ENCODE measurements around the gene C1orf122. TPM values are rescaled to one million over a fixed set of nuclear protein-coding genes. Genes with fewer than 3 reads are reported as not detected.

C1orf122 gene
- total and polyA plus RNA-seq, 4 donors = 4.5 to 45.1 (median 18.2) TPM

GRCh38 chr1:37821481-37821880 lies 13.9 kb downstream of the C1orf122 start:
- Histone ChIP-seq H3K4me1 (ENCODE audit: control insufficient read depth in 4 of 4, insufficient read depth in 4 of 4, low read length in 3 of 4) (peaks cover 0 to 9% (median 6%) of the 10 kb centered on the region in 4 donors), H3K4me3 (ENCODE audit: low read depth in 1 of 3, low read length in 3 of 3) (no peak overlapping the region), H3K9ac (ENCODE audit: low read depth in 1 of 2, low read length in 2 of 2) (no peak overlapping the region), H3K9me3 (ENCODE audit: control insufficient read depth in 4 of 4, low read length in 3 of 4) (no peaks in the 10 kb centered on the region), H3K27me3 (ENCODE audit: control insufficient read depth in 4 of 4, insufficient read depth in 4 of 4, low read length in 3 of 4) (no peaks in the 10 kb centered on the region), H3K27ac (ENCODE audit: low read depth in 1 of 2, low read length in 2 of 2) (no peak overlapping the region), H3K36me3 (ENCODE audit: control insufficient read depth in 4 of 4, insufficient read depth in 3 of 4, low read depth in 1 of 4, low read length in 3 of 4) (peaks cover 15 to 44% (median 25%) of the 10 kb centered on the region in 4 donors)
- no peak for DNase-seq (ENCODE audit: low spot score)
- WGBS = 95% methylated on average over 2 of the region's 2 CpGs
- TF ChIP-seq CTCF (IDR thresholded peaks at IDR 0.05; ENCODE audit: low read depth, low read length, missing input control) = no peak
- TF ChIP-seq JUND (IDR thresholded peaks at IDR 0.05) = no peak

GRCh38 chr1:37822906-37823815 lies 15.6 kb downstream of the C1orf122 start:
- Histone ChIP-seq H3K9me3 (ENCODE audit: control insufficient read depth in 4 of 4, low read length in 3 of 4) (no peaks in the 10 kb centered on the region), H3K27me3 (ENCODE audit: control insufficient read depth in 4 of 4, insufficient read depth in 4 of 4, low read length in 3 of 4) (no peaks in the 10 kb centered on the region), H3K27ac (ENCODE audit: low read depth in 1 of 2, low read length in 2 of 2) (no peak overlapping the region), H3K9ac (ENCODE audit: low read depth in 1 of 2, low read length in 2 of 2) (no peak overlapping the region), H3K4me1 (ENCODE audit: control insufficient read depth in 4 of 4, insufficient read depth in 4 of 4, low read length in 3 of 4) (no peaks in the 10 kb centered on the region), H3K4me3 (ENCODE audit: low read depth in 1 of 3, low read length in 3 of 3) (no peak overlapping the region), H3K36me3 (ENCODE audit: control insufficient read depth in 4 of 4, insufficient read depth in 3 of 4, low read depth in 1 of 4, low read length in 3 of 4) (peaks cover 15 to 44% (median 24%) of the 10 kb centered on the region in 4 donors)
- DNase-seq (ENCODE audit: low spot score) = no peak
- WGBS = 92% methylated on average over 9 of the region's 9 CpGs
- no peak for TF ChIP-seq EGR1 (IDR thresholded peaks at IDR 0.05; ENCODE audit: low read depth in 2 of 2)
- TF ChIP-seq, protein P1, sequence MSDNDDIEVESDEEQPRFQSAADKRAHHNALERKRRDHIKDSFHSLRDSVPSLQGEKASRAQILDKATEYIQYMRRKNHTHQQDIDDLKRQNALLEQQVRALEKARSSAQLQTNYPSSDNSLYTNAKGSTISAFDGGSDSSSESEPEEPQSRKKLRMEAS (IDR thresholded peaks at IDR 0.05) = no peak
- TF ChIP-seq REST (IDR thresholded peaks at IDR 0.05) = no peak
- TF ChIP-seq FOXA1 (IDR thresholded peaks at IDR 0.05) = no peak
- TF ChIP-seq HNF4G (IDR thresholded peaks at IDR 0.05) = no peak
- TF ChIP-seq RXRA (IDR thresholded peaks at IDR 0.05) = no peak
- no peak for TF ChIP-seq NR2F2 (IDR thresholded peaks at IDR 0.05)
- TF ChIP-seq FOXA2 (IDR thresholded peaks at IDR 0.05) = no peak
- TF ChIP-seq, protein P2, sequence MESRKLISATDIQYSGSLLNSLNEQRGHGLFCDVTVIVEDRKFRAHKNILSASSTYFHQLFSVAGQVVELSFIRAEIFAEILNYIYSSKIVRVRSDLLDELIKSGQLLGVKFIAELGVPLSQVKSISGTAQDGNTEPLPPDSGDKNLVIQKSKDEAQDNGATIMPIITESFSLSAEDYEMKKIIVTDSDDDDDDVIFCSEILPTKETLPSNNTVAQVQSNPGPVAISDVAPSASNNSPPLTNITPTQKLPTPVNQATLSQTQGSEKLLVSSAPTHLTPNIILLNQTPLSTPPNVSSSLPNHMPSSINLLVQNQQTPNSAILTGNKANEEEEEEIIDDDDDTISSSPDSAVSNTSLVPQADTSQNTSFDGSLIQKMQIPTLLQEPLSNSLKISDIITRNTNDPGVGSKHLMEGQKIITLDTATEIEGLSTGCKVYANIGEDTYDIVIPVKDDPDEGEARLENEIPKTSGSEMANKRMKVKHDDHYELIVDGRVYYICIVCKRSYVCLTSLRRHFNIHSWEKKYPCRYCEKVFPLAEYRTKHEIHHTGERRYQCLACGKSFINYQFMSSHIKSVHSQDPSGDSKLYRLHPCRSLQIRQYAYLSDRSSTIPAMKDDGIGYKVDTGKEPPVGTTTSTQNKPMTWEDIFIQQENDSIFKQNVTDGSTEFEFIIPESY (IDR thresholded peaks at IDR 0.05) = no peak
- no peak for TF ChIP-seq HNF4A (conservative IDR thresholded peaks at IDR 0.05)
